NB4 (cell line): Measurements from ENCODE around the gene ECM2.
A peak's percentile ranks its signal among the peaks of the same experiment; 100 is the strongest.
"Not testable (repeated sequence)": the region's sequence is repeated elsewhere in the genome, so short reads cannot be mapped to it uniquely, and the experiment has no call there.

Source experiments
- DNase-seq: peaks from one replicate; pipeline ENCODE4 v3.0.0; 2010; ENCODE audit warnings: low read depth
- H3K4me3 ChIP-seq: one replicate; pipeline ENCODE4 v1.5.1; 2011; ENCODE audit warnings: mild to moderate bottlenecking, low read depth, low read length, moderate library complexity
- CTCF ChIP-seq: IDR thresholded peaks from one replicate; pipeline ENCODE4 v1.5.1; 2012; ENCODE audit warnings: low read depth, low read length
- MYC ChIP-seq: IDR thresholded peaks from 2 replicates; pipeline ENCODE4 v1.6.1; 2011; ENCODE audit warnings: low read depth, low read length
- POLR2A ChIP-seq: IDR thresholded peaks from 2 replicates; pipeline ENCODE4 v1.6.1; 2011; ENCODE audit warnings: mild to moderate bottlenecking; ENCODE audit not compliant: insufficient read length; ENCODE audit errors: extremely low read depth
- TF ChIP-seq, protein P1 (sequence below): IDR thresholded peaks from 2 replicates; pipeline ENCODE4 v1.6.1; 2011; ENCODE audit warnings: low read depth, low read length

Gene ECM2

DNA sequence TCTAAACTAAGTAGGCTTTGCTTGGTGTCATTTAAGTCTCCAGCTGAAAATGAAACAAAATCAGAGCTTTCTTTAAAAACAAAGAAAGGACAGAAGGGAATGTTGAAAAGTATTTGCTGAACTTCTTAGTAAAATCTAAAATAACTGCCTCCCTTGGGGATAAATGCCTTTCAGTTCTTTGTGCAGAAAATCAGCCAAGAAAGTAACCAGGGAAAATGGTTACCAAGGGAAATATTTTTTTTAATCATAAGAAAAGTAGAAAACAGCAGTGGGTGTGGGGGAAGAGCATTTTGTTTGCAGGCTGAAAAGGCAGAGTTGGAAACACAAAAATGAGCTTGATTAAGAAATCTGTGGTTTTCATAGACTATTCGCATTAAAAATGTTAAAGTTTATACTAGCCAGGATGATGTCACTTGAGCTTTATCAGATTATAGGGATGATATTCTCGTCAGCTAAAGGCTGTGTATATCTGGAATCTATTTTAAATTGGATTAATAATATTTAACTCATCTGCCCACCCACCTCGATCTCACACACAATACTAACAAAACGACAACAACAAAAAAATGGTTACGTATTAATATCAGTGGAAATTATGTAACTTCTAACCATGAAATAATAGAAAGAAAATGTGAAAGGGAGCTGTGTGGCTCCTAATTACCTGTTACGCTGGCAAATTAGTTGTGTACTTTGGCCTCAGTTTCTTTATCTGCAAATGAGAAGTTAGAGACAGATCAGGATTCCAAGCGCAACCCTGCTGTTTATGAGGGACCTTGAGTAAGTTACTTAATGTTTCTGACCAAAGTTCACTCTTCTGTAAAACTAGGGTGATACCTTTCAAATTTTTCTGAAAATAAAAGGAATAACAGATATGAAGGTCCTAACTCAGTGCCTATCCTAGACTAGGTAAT, at the start of gene ECM2:
ECM2 (minus strand) TSS at position 51 of the 911 bp plus-strand sequence. CDS start 13,124 bp downstream, outside the sequence.
- no peak for DNase-seq
- H3K4me3 ChIP-seq: no peak within 1 kb of the TSS
- TF ChIP-seq, protein P1, sequence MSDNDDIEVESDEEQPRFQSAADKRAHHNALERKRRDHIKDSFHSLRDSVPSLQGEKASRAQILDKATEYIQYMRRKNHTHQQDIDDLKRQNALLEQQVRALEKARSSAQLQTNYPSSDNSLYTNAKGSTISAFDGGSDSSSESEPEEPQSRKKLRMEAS: no peak
- TF ChIP-seq MYC (no peak), POLR2A (no peak), CTCF (no peak)

DNA sequence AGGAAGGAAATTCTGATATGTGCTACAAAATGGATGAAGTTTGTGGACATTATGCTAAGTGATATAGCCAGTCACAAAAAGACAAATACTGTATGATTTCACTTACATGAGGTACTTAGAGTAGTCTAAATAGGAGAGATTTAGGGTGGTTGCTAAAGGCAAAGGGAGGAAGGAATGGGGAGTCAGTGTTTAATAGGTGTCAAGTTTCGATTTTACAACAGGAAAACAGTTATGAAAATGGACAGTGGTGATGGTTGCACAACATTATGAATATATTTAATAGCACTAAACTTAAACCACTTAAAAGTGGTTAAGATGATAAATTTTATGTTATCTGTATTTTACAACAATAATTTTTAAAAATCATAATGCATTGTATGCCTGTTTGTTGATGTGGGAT, 40.4 kb upstream of the ECM2 start:
- TF ChIP-seq, protein P1: no peak
- TF ChIP-seq CTCF (no peak), POLR2A (no peak), MYC (no peak)
- peak; percentile 36 for DNase-seq
- H3K4me3 ChIP-seq: no peak overlapping the region

- DNase-seq, H3K4me3 ChIP-seq: not testable (repeated sequence)
These were observed 37.8 kb upstream of the ECM2 start for GRCh38 chr9:92573612-92574011.

DNA sequence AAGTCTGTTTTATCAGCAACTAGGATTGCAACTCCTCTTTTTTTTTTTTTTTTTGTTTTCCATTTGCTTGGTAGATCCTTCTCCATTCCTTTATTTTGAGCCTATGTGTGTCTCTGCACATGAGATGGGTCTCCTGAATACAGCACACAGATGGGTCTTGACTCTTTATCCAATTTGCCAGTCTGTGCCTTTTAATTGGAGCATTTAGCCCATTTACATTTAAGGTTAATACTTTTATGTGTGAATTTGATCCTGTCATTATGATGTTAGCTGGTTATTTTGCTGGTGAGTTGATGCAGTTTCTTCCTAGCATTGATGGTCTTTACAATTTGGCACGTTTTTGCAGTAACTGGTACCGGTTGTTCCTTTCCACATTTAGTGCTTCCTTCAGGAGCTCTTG, 36.1 kb upstream of the ECM2 start:
- not testable (repeated sequence) for DNase-seq, H3K4me3 ChIP-seq

DNA sequence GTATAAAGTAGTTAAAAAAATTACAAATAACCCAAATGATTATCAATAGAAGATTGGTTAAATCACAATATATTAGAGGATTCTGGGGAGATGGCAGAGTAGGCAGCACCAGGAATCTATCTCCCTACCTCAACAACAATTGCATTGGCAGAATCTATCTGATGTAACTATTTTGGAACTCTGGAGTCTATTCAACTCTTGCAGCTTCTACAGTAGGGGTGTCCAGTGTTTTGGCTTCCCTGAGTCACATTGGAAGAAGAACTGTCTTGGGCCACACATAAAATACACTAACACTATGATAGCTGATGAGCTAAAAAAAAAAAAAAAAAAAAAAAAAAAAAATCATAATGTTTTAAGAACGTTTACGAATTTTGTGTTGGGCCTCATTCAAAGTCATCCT, 29.2 kb upstream of the ECM2 start:
- TF ChIP-seq CTCF: no peak
- TF ChIP-seq, protein P1: no peak
- TF ChIP-seq MYC: no peak
- no peak for TF ChIP-seq POLR2A
- no peak for DNase-seq
- no peak overlapping the region for H3K4me3 ChIP-seq

DNA sequence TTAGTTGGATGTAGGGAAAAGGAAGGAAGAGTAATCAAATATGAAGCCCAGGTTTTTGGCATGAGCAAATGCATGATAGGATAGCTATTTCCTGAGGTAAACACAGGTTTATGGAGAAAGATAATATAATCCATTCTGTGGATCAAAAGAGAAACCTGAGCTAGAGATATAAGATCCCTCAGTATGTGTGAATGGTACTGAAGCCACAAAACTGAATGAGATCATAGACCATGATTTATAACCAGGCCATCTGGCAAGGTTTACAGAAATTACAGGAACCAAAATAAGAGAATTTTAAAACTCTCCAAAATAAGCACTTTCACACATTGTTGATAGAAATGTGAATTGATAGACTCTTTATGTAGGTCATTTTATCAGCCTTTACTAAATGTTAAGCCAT, 28.7 kb upstream of the ECM2 start:
- H3K4me3 ChIP-seq: no peak overlapping the region
- DNase-seq: no peak
- TF ChIP-seq MYC: no peak
- TF ChIP-seq, protein P1: no peak
- TF ChIP-seq CTCF: no peak
- TF ChIP-seq POLR2A: no peak
